GM12865 (cell line): ENCODE results near the gene TERB1.

Experiments used
- DNase-seq: peaks from one replicate; pipeline ENCODE4 v3.0.0; 2010; ENCODE audit warnings: low read depth
- H3K4me3 ChIP-seq: 2 replicates; pipeline ENCODE4 v1.5.1; 2011; ENCODE audit warnings: mild to moderate bottlenecking, low read depth, low read length, control low read depth
- CTCF ChIP-seq: IDR thresholded peaks from 2 replicates; pipeline ENCODE4 v1.5.1; 2011; ENCODE audit warnings: low read length, control low read depth, low read depth, inconsistent platforms; ENCODE audit not compliant: insufficient read depth; ENCODE audit errors: missing control alignments

TERB1 gene

GRCh38 chr16:66711581-66711980 is 89.8 kb downstream of the TERB1 start:
- TF ChIP-seq CTCF, result no peak
- no peak overlapping the region for H3K4me3 ChIP-seq
- DNase-seq, result no peak

GRCh38 chr16:66706506-66706880 is 94.9 kb downstream of the TERB1 start:
- H3K4me3 ChIP-seq, result no peak overlapping the region
- no peak for DNase-seq
- no peak for TF ChIP-seq CTCF

- DNase-seq, result no peak
- TF ChIP-seq CTCF, result no peak
- no peak overlapping the region for H3K4me3 ChIP-seq
Measured at GRCh38 chr16:66705790-66706505, 95.4 kb downstream of the TERB1 start.
